NCI-H146 (cell line): ENCODE data around the gene CFLAR.
"Not testable (repeated sequence)": the region's sequence is repeated elsewhere in the genome, so short reads cannot be mapped to it uniquely, and the experiment has no call there.

Experiments used
- DNase-seq: peaks from one replicate; lab custom pipeline; 2025; lab: John Stamatoyannopoulos, UW

Gene CFLAR

GRCh38 chr2:201183365-201183727, 67.4 kb downstream of the CFLAR start:
- DNase-seq: no peak

DNA sequence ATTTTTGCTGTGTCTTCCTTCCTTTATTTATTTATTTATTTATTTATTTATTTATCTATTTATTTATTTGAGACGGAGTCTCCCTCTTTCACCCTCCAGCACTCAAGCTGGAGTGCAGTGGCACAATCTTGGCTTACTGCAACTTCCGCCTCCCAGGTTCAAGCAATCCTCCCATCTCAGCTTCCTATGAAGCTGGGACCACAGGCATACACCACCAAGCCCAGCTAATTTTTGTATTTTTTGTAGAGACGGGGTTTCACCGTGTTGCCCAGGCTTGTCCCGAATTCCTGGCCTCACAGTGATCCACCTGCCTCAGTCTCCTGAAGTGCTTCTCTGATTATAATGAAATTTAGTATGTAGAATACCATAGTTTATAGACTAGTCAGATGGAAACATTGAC, 67.9 kb downstream of the CFLAR start:
- DNase-seq: not testable (repeated sequence)

GRCh38 chr2:201184248-201184647, 68.3 kb downstream of the CFLAR start:
- DNase-seq: not testable (repeated sequence)

DNA sequence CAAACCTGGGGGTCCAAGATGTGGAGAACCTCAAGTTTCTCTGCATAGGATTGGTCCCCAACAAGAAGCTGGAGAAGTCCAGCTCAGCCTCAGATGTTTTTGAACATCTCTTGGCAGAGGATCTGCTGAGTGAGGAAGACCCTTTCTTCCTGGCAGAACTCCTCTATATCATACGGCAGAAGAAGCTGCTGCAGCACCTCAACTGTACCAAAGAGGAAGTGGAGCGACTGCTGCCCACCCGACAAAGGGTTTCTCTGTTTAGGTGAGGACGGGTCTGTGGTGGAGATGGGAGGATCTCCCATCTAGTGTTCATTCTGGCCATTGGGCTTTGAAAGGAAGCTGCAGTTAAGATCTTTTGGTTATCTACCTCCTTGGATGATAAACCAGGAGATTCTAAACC, 69.9 kb downstream of the CFLAR start:
- DNase-seq: no peak

GRCh38 chr2:201186982-201187381, 71.0 kb downstream of the CFLAR start:
- DNase-seq: no peak

DNA sequence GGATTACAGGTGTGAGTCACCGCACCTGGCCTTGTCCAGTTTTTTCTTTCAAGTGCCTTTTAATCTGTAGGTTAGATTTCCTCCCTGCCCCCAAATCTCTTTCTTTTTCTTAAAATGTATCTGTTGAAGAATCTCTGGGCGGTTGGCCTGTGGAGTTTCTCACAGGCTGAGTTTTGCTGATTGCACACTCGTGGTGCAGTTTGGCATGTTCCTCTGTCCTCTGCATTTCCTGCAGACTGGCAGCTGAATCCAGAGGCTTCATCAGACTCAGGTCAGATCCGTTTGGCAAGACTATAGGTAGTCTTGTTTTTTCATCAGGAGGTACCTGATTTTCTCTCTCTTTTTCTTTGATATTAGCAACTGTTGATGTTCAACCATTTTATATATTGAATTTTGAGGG, 72.5 kb downstream of the CFLAR start:
- no peak for DNase-seq

DNA sequence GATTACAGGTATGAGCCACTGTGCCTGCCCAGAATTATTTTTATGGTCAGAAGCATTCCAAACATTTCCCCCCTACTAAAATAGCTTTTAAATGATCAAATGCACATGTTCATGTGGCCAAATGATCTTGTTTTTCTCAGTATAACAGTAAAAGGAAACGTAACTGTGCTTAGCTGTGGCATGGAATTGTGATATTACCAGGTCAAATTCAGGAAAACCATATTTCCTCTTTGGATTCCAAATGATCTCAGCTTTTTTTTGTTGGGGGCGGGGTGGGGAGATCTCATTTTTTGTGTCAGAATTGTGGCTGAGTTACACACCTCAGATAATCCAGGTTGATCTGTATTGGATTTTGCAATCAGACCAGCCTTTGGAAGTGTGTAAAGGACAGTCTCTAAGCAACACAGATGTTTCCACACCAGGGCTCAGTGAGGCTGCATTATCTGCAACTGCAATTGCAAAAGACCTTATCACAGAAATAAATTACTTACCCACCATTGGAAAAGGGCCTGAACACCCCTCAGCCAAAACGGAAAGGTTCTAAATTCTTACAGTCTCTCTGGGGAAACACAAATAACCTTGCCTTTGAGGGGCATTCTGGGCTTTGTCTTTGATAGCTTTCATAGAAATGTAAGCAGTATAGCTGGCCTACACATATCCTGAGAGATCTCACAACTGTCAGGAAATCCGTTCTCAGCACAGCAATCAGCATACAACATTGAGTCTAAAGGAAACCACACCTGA, 75.3 kb downstream of the CFLAR start:
- no peak for DNase-seq

GRCh38 chr2:201194097-201194496, 78.1 kb downstream of the CFLAR start:
- no peak for DNase-seq

DNA sequence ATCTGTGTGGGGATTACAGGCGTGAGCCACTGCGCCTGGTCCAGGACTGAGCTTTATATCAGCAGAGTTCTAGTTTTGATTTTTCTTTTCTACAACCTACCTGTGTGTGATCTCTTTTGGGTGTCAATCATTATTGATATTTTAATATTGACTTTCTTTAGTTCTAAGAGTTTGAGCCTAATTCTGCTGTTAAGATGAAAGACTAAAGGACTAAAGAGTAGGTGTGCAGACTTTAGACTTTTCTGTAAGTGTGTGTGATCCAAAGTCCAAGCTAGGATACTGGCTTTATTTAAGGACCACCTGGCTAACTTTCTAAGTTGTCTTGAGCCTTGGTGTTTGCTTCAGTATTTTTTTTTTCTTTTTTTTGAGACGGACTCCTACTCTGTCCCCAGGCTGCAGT, 79.4 kb downstream of the CFLAR start:
- DNase-seq: no peak

DNA sequence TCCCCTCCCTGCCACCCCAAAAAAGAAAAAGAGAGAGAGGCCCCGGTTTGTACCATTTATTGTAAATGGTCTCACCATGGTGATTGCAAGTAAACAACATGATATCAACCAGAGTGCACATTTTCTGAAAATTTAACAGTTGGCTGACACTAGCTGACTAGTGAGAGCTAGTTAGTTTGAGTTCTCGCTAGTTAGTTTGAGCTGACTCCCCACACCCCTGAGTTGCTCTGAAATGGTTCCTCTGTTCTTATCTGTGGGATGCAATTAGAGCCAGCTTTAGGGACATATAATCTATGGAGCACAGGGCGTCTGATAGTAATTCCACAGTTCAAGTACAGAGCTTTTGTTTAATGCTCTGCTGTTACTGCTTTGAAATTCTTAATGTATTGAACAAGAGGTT, 80.0 kb downstream of the CFLAR start:
- no peak for DNase-seq

DNA sequence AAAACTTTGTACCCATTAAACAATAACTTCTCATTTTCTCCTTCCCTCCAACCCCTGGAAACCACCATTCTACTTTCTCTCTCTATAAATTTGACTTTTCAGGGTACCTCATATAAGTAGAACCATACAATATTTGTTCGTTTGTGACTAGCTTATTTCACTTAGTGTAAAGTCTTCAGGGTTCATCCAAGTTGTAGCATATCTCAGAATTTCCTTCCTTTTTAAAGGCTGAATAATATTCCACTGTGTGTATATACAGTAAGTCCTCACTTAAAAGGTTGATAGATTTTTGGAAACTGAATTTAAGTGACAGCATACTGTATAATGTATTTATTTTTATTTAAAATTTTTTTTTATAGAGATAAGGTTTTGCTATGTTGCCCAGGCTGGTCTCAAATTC, 80.8 kb downstream of the CFLAR start:
- DNase-seq: no peak

DNA sequence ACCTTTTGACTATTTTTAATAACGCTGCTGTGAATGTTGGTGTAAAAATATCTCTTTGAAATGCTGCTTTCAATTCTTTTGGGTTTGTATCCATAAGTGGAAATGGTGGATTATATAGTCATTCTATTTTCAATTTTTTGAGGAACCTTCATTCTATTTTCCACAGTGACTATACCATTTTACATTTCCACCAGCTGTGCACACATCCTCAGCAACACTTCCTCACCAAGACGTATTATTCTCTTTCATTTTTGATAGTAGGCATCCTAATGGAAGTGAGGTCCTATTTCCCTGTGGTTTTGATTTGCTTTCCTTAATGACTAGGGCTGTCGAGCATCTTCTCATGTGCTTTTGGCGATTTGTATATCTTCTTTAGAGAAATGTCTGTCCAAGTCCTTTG, 81.8 kb downstream of the CFLAR start:
- no peak for DNase-seq

DNA sequence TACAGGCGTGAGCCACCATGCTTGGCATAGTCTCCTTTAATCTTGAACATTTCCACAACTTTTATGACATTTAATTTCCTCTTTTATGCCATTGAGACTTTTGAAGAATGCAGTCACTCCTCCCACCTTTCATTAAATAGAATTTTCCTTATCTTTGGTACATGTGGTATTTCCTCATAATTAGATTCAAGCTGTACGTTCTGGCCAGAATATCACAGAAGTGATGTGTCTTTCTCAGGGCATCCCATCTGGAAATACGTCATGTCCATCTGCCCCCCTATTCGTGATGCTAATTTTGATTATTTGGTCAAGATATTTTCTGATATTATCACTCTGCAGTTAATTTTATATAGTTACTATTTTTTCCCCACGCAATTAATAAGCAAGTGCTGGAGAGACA, 83.9 kb downstream of the CFLAR start:
- no peak for DNase-seq

GRCh38 chr2:201200345-201200744, 84.4 kb downstream of the CFLAR start:
- no peak for DNase-seq

DNA sequence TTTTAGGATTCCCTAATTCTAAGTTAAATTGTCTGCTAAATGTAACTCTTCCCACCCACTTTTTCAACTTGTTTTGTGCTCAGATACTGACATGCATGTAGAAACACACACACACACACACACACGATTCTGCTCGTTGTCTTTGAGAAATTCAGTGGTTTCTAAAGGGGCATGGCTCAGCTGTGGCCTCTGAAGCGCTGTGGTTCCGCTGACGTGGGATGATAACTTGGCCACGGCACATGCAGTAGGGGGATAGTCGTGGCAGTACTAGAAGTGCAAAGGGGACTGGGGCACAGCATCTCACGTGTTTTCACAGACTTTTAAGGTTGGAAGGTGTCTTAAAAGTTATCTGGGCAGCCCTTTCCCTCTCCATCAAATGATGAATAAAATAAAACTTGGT, 85.4 kb downstream of the CFLAR start:
- no peak for DNase-seq

GRCh38 chr2:201203916-201204654, 88.1 kb downstream of the CFLAR start:
- peak; percentile 30 for DNase-seq

DNA sequence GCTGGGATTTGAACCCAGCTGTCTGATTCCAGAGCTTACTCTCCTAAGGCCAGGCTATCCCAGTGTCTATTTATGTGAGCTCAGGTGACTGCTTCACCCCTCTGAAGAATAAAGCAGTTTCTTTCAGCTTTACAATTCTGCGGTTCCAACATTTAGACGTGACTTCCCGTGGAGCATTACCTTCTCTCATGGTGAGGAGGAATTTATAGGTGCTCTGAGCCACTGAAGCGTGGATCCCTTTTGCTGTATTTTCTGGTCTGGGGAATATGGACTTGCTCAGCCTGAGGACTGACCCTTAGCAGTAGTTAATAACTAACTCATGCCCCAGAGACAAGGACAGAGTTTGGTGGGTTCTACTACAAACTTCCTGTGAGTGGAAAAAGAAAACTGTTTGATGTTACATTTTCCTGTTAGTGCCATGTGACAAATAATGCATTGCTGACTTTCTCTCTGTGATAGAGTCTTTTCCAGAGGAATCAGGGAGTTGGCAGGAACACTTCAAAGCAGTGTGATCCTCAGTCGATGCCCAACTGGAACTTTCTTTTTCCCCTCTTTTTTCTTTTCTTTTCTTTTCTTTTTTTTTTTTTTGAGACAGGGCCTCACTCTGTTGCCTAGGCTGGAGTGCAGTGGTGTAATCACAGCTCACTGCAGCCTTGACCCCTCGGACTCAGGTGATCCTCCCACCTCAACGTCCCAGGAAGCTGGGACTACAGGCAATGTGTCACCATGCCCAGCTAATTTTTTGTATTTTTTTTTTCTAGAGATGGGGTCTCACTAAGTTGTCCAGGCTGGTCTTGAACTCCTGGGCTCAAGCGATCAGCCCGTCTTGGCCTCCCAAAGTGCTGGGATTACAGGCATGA, 88.9 kb downstream of the CFLAR start:
- DNase-seq: no peak

GRCh38 chr2:201205515-201205849, 89.5 kb downstream of the CFLAR start:
- no peak for DNase-seq

DNA sequence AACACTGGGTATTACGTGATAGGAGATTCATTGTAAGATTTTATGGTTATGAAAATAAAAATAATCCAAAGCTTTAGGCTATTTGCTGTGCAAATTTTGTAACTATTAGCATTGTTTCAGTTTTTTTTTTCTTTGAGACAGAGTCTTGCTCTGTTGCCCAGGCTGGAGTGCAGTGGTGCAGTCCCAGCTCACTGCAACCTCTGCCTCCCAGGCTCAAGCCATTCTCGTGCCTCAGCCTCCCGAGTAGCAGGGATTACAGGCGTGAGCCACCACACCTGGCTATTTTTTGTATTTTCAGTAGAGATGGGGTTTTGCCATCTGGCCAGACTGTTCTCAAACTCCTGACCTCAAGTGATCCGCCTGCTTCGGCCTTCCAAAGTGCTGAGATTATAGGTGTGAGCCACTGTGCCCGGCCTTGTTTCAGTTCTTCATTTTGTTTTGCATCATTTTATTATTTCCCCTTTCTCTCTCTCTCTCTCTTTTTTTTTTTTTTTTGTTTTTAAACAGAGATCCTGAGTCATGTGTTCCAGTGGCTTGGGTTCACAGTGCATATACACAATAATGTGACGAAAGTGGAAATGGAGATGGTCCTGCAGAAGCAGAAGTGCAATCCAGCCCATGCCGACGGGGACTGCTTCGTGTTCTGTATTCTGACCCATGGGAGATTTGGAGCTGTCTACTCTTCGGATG, 92.7 kb downstream of the CFLAR start:
- DNase-seq: no peak

DNA sequence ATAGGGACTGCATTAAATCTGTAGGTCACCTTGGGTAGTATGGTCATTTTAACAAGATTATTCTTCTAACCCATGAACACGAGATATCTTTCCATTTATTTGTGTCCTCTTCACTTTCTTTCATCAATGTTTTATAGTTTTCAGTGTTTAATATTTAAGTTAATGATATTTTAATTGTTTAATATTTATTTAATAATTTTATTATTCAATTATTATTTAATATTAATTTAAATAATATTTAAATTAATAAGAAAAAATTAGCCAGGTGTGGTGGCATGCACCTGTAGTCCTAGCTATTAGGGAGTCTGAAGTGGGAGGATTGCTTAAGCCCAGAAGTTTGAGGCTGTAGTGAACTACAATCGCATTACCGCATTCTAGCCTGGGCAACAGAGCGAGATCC, 100.0 kb downstream of the CFLAR start:
- no peak for DNase-seq

GRCh38 chr2:201216918-201217317, 101.0 kb downstream of the CFLAR start:
- DNase-seq: no peak

GRCh38 chr2:201218780-201219179, 102.8 kb downstream of the CFLAR start:
- no peak for DNase-seq
